Measurements from ENCODE around the gene FUT1. TPM values are rescaled to one million over a fixed set of nuclear protein-coding genes. Genes with fewer than 3 reads are reported as not detected.
A peak's percentile ranks its signal among the peaks of the same experiment; 100 is the strongest.

Gene FUT1
- total and polyA plus RNA-seq, 9 of the 15 experiments (the other 6 are each of a cell fraction or from before 2014, with no cell fraction given): 2.3 to 18.5 (median 8.8) TPM

GRCh38 chr19:48780631-48781391 is 28.4 kb upstream of the FUT1 start:
- Histone ChIP-seq H3K4me3 (no peak overlapping the region), H3K9ac (ENCODE audit: insufficient read depth in 1 of 2, low read depth in 2 of 2, low read length in 2 of 2) (peak overlapping the region; percentile 58 to 85; a peak in 3 of 4 replicates), H3K27me3 (ENCODE audit: control insufficient read depth in 2 of 2, insufficient read depth in 2 of 2, low read length in 2 of 2) (no peaks in the 10 kb centered on the region), H2AFZ (ENCODE audit: low read depth, low read length) (peak overlapping the region; percentile 89), H3K27ac (ENCODE audit: extremely low read depth, low read depth, low read length) (peak overlapping the region; percentile 89), H3K4me1 (replicated peaks in 1 of 2; ENCODE audit: control insufficient read depth in 2 of 2, insufficient read depth in 2 of 2, low read length in 2 of 2) (peaks cover 24 to 34% of the 10 kb centered on the region in 2 experiments), H3K9me3 (replicated peaks; ENCODE audit: control insufficient read depth, insufficient read depth, low read depth, low read length) (no peaks in the 10 kb centered on the region), H3K36me3 (ENCODE audit: control insufficient read depth, insufficient read depth, low read length) (no peaks in the 10 kb centered on the region), H3K9me1 (ENCODE audit: control insufficient read depth, insufficient read depth, low read length) (no peaks in the 10 kb centered on the region), H3K79me2 (ENCODE audit: control insufficient read depth, insufficient read depth, low read length) (no peaks in the 10 kb centered on the region), H3K4me2 (ENCODE audit: insufficient read depth, low read length) (peak overlapping the region; percentile 74), H4K20me1 (replicated peaks; ENCODE audit: control insufficient read depth, insufficient read depth, low read length) (no peaks in the 10 kb centered on the region)
- ChIA-PET POLR2A (interaction anchor here (0.5 to 2.0 kb wide), 11 partner anchors 10 to 166 kb away, joined by 3 to 6 read pairs (median 4); partner anchors contain the start of genes IZUMO1, RPL18 and SPHK2), CTCF (ENCODE audit: low intra/inter-chr PET ratio) (no interaction called here)
- TSS peak; percentile 97 for BruUV-seq (replicated peaks)
- intact Hi-C loops (cut with micrococcal nuclease): loop anchor here (2.0 to 10.0 kb wide), 4 partner anchors 26 to 444 kb away; partner anchors contain the start of genes FGF21 and RASIP1
- 0% methylated on average over 14 of the region's 14 CpGs for WGBS (ENCODE audit: insufficient coverage, low coverage, missing lambda C conversion rate)
- ATAC-seq (peak; percentile 76), DNase-seq (ENCODE audit: extremely low read depth in 1 of 4, low spot score in 3 of 4) (peak; percentile 31 to 86 (median 39)), FAIRE-seq (peak; percentile 95)
- in situ Hi-C loops (cut with MboI): loop anchor here (5.0 kb wide), 1 partner anchor 134 kb away; the partner anchor contains the start of gene CA11
- TF ChIP-seq ZNF655 (CRISPR knock-in tag; IDR thresholded peaks at IDR 0.05) (no peak), FOSL1 (tag; conservative IDR thresholded peaks at IDR 0.05) (peak; percentile 97), TRIM24 (IDR thresholded peaks at IDR 0.05) (peak in 1 of 2 experiments; percentile 12; a peak in 1 of 4 replicates), MEIS2 (IDR thresholded peaks at IDR 0.05; ENCODE audit: partially characterized antibody) (peak; percentile 96), TSC22D4 (tag; IDR thresholded peaks at IDR 0.05) (no peak), NR4A1 (CRISPR knock-in tag; IDR thresholded peaks at IDR 0.05) (no peak), NR4A1 (tag; IDR thresholded peaks at IDR 0.05) (no peak), ZNF592 (IDR thresholded peaks at IDR 0.05) (peak; percentile 91), ZNF584 (CRISPR knock-in tag; IDR thresholded peaks at IDR 0.05; ENCODE audit: low read depth) (no peak), POLR2AphosphoS5 (IDR thresholded peaks at IDR 0.05; ENCODE audit: control insufficient read depth, insufficient read depth, low read depth, low read length) (no peak), RCOR1 (IDR thresholded peaks at IDR 0.05; ENCODE audit: borderline replicate concordance in 1 of 2, low read depth in 2 of 2, low read length in 2 of 2) (no peak; a peak in 1 of 4 replicates), ZNF347 (CRISPR knock-in tag; IDR thresholded peaks at IDR 0.05; ENCODE audit: low read depth) (no peak), PHF8 (IDR thresholded peaks at IDR 0.05; ENCODE audit: borderline replicate concordance, low read length) (peak; percentile 37; the same call in 1 of the 2 replicates), CHD1 (IDR thresholded peaks at IDR 0.05; ENCODE audit: low read length) (no peak)

All from K562 (cell line).